ENCODE results near the gene LSR.

Gene LSR

DNA sequence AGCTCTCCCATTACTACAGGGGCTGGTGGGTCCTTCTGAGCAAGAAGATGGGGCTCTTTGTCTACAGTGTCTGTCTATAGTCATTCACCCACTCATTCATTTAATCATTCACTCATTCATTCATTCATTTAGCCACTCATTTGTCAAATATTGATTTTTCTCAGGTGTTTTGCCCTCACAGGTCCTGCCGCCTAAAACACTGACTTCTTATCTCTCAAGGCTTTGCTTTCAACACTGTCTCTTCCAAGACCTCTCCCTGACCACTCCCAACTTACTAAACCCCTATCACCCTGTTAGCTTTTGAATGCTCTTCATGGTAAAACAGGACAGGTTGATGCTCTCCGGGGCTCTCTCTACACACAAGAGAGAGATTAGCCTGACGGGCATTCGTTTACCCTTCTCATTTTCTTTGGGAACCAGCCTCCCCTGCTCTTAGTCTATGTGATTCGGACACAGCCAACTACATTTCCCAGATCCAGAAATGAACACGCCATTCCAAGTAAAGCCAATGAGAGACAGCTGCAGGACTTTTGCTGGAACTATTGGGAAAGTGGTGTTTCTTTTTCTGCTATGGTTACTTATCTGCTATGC is 43.0 kb upstream of the LSR start:
- TF ChIP-seq MYC (IDR thresholded peaks at IDR 0.05; ENCODE audit: low read depth, low read length): no peak
- TF ChIP-seq, protein P1, sequence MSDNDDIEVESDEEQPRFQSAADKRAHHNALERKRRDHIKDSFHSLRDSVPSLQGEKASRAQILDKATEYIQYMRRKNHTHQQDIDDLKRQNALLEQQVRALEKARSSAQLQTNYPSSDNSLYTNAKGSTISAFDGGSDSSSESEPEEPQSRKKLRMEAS (IDR thresholded peaks at IDR 0.05; ENCODE audit: low read depth, low read length): no peak
- TF ChIP-seq POLR2A (IDR thresholded peaks at IDR 0.05; ENCODE audit: extremely low read depth, insufficient read length): no peak
- TF ChIP-seq, protein P2, sequence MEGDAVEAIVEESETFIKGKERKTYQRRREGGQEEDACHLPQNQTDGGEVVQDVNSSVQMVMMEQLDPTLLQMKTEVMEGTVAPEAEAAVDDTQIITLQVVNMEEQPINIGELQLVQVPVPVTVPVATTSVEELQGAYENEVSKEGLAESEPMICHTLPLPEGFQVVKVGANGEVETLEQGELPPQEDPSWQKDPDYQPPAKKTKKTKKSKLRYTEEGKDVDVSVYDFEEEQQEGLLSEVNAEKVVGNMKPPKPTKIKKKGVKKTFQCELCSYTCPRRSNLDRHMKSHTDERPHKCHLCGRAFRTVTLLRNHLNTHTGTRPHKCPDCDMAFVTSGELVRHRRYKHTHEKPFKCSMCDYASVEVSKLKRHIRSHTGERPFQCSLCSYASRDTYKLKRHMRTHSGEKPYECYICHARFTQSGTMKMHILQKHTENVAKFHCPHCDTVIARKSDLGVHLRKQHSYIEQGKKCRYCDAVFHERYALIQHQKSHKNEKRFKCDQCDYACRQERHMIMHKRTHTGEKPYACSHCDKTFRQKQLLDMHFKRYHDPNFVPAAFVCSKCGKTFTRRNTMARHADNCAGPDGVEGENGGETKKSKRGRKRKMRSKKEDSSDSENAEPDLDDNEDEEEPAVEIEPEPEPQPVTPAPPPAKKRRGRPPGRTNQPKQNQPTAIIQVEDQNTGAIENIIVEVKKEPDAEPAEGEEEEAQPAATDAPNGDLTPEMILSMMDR (IDR thresholded peaks at IDR 0.05; ENCODE audit: low read depth, low read length): no peak
- H3K4me3 ChIP-seq (ENCODE audit: low read depth, low read length): no peak overlapping the region
- no peak for DNase-seq (ENCODE audit: low read depth)

DNA sequence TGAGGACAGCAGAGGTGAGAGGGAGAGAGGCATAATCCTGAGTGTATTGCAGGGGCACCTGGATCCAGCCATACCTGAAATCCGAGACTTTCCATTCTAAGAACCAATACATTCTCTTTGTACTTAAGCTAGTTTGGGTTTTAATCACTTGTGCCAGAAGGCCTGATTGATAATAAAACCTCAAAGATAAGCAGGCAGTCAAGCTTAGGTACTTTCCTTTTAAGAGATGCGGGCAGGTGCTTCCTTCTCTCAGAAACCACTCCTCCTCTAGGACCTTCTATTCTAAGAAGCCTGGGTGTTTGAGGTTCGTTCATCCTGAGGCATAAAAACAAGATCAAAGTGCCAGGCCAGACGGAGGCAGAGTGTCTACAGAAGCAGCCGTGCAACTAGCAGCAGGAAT is 42.4 kb upstream of the LSR start:
- no peak for DNase-seq (ENCODE audit: low read depth)
- H3K4me3 ChIP-seq (ENCODE audit: low read depth, low read length): no peak overlapping the region
- no peak for TF ChIP-seq MYC (IDR thresholded peaks at IDR 0.05; ENCODE audit: low read depth, low read length)
- TF ChIP-seq, protein P2 (IDR thresholded peaks at IDR 0.05; ENCODE audit: low read depth, low read length): no peak
- TF ChIP-seq, protein P1 (IDR thresholded peaks at IDR 0.05; ENCODE audit: low read depth, low read length): no peak

DNA sequence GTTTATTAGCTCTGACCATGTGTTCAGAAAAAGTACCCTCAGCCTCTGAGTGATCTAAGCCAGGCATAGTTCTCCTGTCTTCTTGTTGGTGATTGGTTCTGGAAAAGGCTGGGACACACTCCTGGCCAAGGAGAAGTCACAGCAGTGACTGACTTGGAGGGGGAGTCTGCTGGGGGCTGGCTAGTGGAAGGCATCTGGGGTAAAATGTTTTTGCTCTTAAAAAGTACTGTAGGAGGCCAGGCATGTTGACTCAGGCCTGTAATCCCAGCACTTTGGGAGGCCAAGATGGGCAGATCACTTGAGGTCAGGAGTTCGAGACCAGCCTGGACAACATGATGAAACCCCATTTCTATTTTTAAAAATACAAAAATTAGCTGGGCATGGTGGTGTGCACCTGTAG is 41.9 kb upstream of the LSR start:
- TF ChIP-seq POLR2A (IDR thresholded peaks at IDR 0.05; ENCODE audit: extremely low read depth, insufficient read length): no peak
- TF ChIP-seq, protein P2 (IDR thresholded peaks at IDR 0.05; ENCODE audit: low read depth, low read length): no peak
- TF ChIP-seq, protein P1 (IDR thresholded peaks at IDR 0.05; ENCODE audit: low read depth, low read length): no peak
- TF ChIP-seq MYC (IDR thresholded peaks at IDR 0.05; ENCODE audit: low read depth, low read length): no peak
- no peak overlapping the region for H3K4me3 ChIP-seq (ENCODE audit: low read depth, low read length)
- no peak for DNase-seq (ENCODE audit: low read depth)

DNA sequence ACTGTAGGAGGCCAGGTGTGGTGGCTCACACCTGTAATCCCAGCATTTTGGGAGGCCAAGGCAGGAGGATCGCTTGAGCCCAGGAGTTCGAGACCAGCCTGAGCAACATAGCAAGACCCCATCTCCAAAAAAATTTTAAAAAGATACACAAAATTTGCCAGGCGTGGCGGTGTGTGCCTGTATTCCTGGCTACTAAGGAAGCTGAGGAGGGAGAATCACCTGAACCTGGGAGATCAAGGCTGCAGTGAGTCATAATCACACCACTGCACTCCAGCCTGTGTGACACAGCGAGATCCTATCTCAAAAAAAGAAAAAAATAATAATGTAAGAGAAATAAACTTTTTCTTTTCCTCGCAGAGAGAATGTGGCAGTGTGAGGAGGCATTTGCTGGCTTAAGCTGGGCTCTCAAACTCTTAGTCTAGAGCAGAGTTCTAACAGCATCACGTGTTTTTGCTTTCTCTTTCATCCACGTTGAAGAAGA is 41.4 kb upstream of the LSR start:
- no peak for DNase-seq (ENCODE audit: low read depth)

DNA sequence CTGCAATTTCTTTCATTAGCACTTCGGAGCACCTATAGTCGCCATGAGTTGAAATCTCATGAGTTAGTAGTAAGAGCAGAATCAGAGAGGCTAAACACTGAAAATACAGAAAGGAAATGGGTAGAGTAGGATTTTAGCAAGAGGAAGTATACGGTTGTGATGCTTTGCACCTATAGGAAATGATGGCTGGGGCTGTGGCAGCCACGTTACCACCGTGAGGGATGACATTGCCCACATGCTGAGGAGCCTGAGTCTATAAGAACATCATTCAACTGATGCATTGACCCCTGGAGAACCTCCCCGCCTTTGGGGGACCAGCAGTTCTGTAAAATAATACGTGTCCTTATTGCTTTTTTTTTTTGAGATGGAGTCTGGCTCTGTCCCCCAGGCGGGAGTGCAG is 40.7 kb upstream of the LSR start:
- no peak for DNase-seq (ENCODE audit: low read depth)
- no peak overlapping the region for H3K4me3 ChIP-seq (ENCODE audit: low read depth, low read length)
- TF ChIP-seq POLR2A (IDR thresholded peaks at IDR 0.05; ENCODE audit: extremely low read depth, insufficient read length) (no peak), MYC (IDR thresholded peaks at IDR 0.05; ENCODE audit: low read depth, low read length) (no peak)
- TF ChIP-seq, protein P2 (IDR thresholded peaks at IDR 0.05; ENCODE audit: low read depth, low read length): no peak
- TF ChIP-seq, protein P1 (IDR thresholded peaks at IDR 0.05; ENCODE audit: low read depth, low read length): no peak

More for the DNA sequence above, 41.4 kb upstream of the LSR start:
- TF ChIP-seq MYC (IDR thresholded peaks at IDR 0.05; ENCODE audit: low read depth, low read length) (no peak), POLR2A (IDR thresholded peaks at IDR 0.05; ENCODE audit: extremely low read depth, insufficient read length) (no peak)
- TF ChIP-seq, protein P1 (IDR thresholded peaks at IDR 0.05; ENCODE audit: low read depth, low read length): no peak
- TF ChIP-seq, protein P2 (IDR thresholded peaks at IDR 0.05; ENCODE audit: low read depth, low read length): no peak
- no peak overlapping the region for H3K4me3 ChIP-seq (ENCODE audit: low read depth, low read length)

Data from NB4 (cell line).